Measurements from ENCODE around the gene YPEL3. TPM values are rescaled to one million over a fixed set of nuclear protein-coding genes. Genes with fewer than 3 reads are reported as not detected.
"Not testable (repeated sequence)": the region's sequence is repeated elsewhere in the genome, so short reads cannot be mapped to it uniquely, and the experiment has no call there.

The YPEL3 gene
- total and polyA plus RNA-seq, 4 donors, result 56.2 to 208 (median 93.5) TPM

- TF ChIP-seq CTCF (IDR thresholded peaks at IDR 0.05; ENCODE audit: control extremely low read depth, extremely low read depth), result no peak
- H3K27me3 ChIP-seq (ENCODE audit: control insufficient read depth in 3 of 3, insufficient read depth in 3 of 3, low read length in 2 of 3), result no peaks in the 10 kb centered on the region
- H3K9ac ChIP-seq (ENCODE audit: insufficient read depth in 1 of 2, low read length in 2 of 2), result no peak overlapping the region
- 63 to 73% methylated on average over 3 of the region's 3 CpGs for WGBS, 2 donors
- H3K36me3 ChIP-seq (ENCODE audit: control insufficient read depth in 4 of 4, insufficient read depth in 4 of 4, low read length in 4 of 4), result no peaks in the 10 kb centered on the region
- H3K27ac ChIP-seq (ENCODE audit: low read depth in 1 of 2, low read length in 1 of 2), result no peak overlapping the region
- H3K4me1 ChIP-seq (ENCODE audit: control insufficient read depth in 5 of 5, insufficient read depth in 5 of 5, low read length in 5 of 5), result peaks cover 0 to 3% (median 0%) of the 10 kb centered on the region in 5 donors
- H3K4me3 ChIP-seq, result no peak overlapping the region
- H3K9me3 ChIP-seq (ENCODE audit: control insufficient read depth in 4 of 4, insufficient read depth in 3 of 4, low read length in 3 of 4), result no peaks in the 10 kb centered on the region
- DNase-seq, result no peak
- ATAC-seq (ENCODE audit: insufficient read depth, low FRiP score), result no peak
These were observed 36.6 kb upstream of the YPEL3 start for GRCh38 chr16:30132591-30132990.

- no peak overlapping the region for H3K9ac ChIP-seq (ENCODE audit: insufficient read depth in 1 of 2, low read length in 2 of 2)
- no peak for TF ChIP-seq CTCF (IDR thresholded peaks at IDR 0.05; ENCODE audit: control extremely low read depth, extremely low read depth)
- no peaks in the 10 kb centered on the region for H3K27me3 ChIP-seq (ENCODE audit: control insufficient read depth in 3 of 3, insufficient read depth in 3 of 3, low read length in 2 of 3)
- WGBS, 2 donors, result 58 to 79% methylated on average over 4 of the region's 4 CpGs
- no peaks in the 10 kb centered on the region for H3K9me3 ChIP-seq (ENCODE audit: control insufficient read depth in 4 of 4, insufficient read depth in 3 of 4, low read length in 3 of 4)
- H3K27ac ChIP-seq (ENCODE audit: low read depth in 1 of 2, low read length in 1 of 2), result no peak overlapping the region
- ATAC-seq (ENCODE audit: insufficient read depth, low FRiP score) (peak; percentile 27), DNase-seq (peak in 2 of 3 donors; percentile 45 to 50)
- H3K4me1 ChIP-seq (ENCODE audit: control insufficient read depth in 5 of 5, insufficient read depth in 5 of 5, low read length in 5 of 5), result peaks cover 0 to 3% (median 0%) of the 10 kb centered on the region in 5 donors
- H3K36me3 ChIP-seq (ENCODE audit: control insufficient read depth in 4 of 4, insufficient read depth in 4 of 4, low read length in 4 of 4), result no peaks in the 10 kb centered on the region
- H3K4me3 ChIP-seq, result no peak overlapping the region
These were observed 36.0 kb upstream of the YPEL3 start for GRCh38 chr16:30131869-30132475.

GRCh38 chr16:30127993-30128392 is 32.0 kb upstream of the YPEL3 start:
- Histone ChIP-seq H3K9ac (ENCODE audit: insufficient read depth in 1 of 2, low read length in 2 of 2) (no peak overlapping the region), H3K36me3 (ENCODE audit: control insufficient read depth in 4 of 4, insufficient read depth in 4 of 4, low read length in 4 of 4) (no peaks in the 10 kb centered on the region), H3K4me3 (no peak overlapping the region), H3K27me3 (ENCODE audit: control insufficient read depth in 3 of 3, insufficient read depth in 3 of 3, low read length in 2 of 3) (no peaks in the 10 kb centered on the region), H3K4me1 (ENCODE audit: control insufficient read depth in 5 of 5, insufficient read depth in 5 of 5, low read length in 5 of 5) (peaks cover 0 to 5% (median 3%) of the 10 kb centered on the region in 5 donors), H3K9me3 (ENCODE audit: control insufficient read depth in 4 of 4, insufficient read depth in 3 of 4, low read length in 3 of 4) (no peaks in the 10 kb centered on the region), H3K27ac (ENCODE audit: low read depth in 1 of 2, low read length in 1 of 2) (no peak overlapping the region)
- ATAC-seq (ENCODE audit: insufficient read depth, low FRiP score) (no peak), DNase-seq (no peak)
- no peak for TF ChIP-seq CTCF (IDR thresholded peaks at IDR 0.05; ENCODE audit: control extremely low read depth, extremely low read depth)
- 87 to 96% methylated on average over 1 of the region's 1 CpG for WGBS, 2 donors

GRCh38 chr16:30125690-30126089 is 29.7 kb upstream of the YPEL3 start:
- not testable (repeated sequence) for H3K9ac ChIP-seq (ENCODE audit: insufficient read depth in 1 of 2, low read length in 2 of 2); H3K4me3 ChIP-seq; H3K9me3 ChIP-seq (ENCODE audit: control insufficient read depth in 4 of 4, insufficient read depth in 3 of 4, low read length in 3 of 4); DNase-seq; H3K27ac ChIP-seq (ENCODE audit: low read depth in 1 of 2, low read length in 1 of 2); ATAC-seq (ENCODE audit: insufficient read depth, low FRiP score); H3K36me3 ChIP-seq (ENCODE audit: control insufficient read depth in 4 of 4, insufficient read depth in 4 of 4, low read length in 4 of 4); H3K27me3 ChIP-seq (ENCODE audit: control insufficient read depth in 3 of 3, insufficient read depth in 3 of 3, low read length in 2 of 3)
- H3K4me1 ChIP-seq (ENCODE audit: control insufficient read depth in 5 of 5, insufficient read depth in 5 of 5, low read length in 5 of 5), result peaks cover 0 to 11% (median 7%) of the 10 kb centered on the region in 5 donors
- WGBS, 2 donors, result 92 to 93% methylated on average over 9 of the region's 9 CpGs

Measured in lung (tissue), 12 donors.